Measurements from ENCODE around the gene PDXP. TPM values are rescaled to one million over a fixed set of nuclear protein-coding genes. Genes with fewer than 3 reads are reported as not detected.

Gene PDXP
- total RNA-seq, 1 experiment from 2014 or later, result 17.6 TPM

DNA sequence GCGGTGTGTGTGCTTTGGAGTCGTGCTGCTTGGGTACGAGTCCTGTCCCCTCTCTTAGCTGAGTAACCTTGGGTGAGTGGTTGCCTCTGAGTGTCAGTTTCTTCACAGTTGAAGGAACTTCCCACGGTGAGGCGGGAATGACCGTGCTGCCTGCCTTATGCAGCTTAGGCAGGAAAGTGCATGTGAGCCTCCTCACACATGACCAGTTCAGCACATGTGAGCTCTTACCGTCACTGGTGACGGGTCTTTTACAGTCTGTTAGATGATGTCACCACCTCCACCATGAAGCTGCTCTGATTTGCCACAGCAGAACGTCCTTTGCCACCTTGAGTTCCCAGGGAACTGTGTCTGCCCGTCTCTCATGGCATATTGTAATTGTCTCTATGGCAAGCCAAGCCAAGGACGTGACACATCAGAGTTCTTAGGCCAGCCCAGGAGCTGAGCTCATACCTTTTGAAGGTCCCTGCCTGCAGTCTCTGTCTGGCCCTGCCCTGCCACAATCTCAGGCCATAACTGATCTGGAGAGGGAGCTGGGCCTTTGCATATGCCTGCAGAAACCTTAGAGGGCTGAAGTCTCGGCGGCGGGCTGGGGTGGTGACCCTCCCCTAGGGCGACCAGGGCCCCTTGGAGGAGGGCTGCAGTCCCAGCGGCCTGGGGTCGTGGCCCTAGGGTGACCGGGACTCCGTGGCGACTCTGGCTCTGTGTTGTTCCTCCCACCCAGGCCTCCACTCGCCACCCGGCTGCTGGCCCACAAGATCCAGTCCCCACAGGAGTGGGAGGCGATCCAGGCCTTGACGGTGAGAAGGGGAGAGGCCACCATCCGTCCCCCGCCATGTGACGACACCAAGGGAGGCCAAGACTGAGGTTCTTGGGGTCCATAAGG is 42.1 kb upstream of the PDXP start:
- ChIA-PET POLR2A (no interaction called here), CTCF (interaction anchor here (1.0 kb wide), 1 partner anchor 27 kb away, joined by 3 read pairs; no protein-coding TSS in a partner anchor)
- Histone ChIP-seq H3K27me3 (ENCODE audit: control insufficient read depth, insufficient read depth, low read length) (no peaks in the 10 kb centered on the region), H3K4me3 (ENCODE audit: low read depth in 2 of 2, low read length in 2 of 2) (no peak overlapping the region), H3K9me3 (ENCODE audit: control insufficient read depth, insufficient read depth, low read depth, low read length) (no peaks in the 10 kb centered on the region), H3K27ac (ENCODE audit: low read length) (no peak overlapping the region), H3K4me1 (ENCODE audit: control insufficient read depth, insufficient read depth, low read length) (no peaks in the 10 kb centered on the region), H3K36me3 (ENCODE audit: control insufficient read depth, insufficient read depth, low read length) (no peaks in the 10 kb centered on the region)
- in situ Hi-C loops (cut with HindIII; ENCODE audit: low pct_unique_long_range_greater_than_20kb, low sequenced_read_pairs), result no loop called here
- intact Hi-C loops (cut with micrococcal nuclease; ENCODE audit: unreplicated experiment), result no loop called here
- TF ChIP-seq POLR2AphosphoS5 (IDR thresholded peaks at IDR 0.05; ENCODE audit: low read depth, low read length) (no peak), TCF7L2 (IDR thresholded peaks at IDR 0.05; ENCODE audit: low read depth, low read length) (no peak), SIN3A (IDR thresholded peaks at IDR 0.05; ENCODE audit: borderline replicate concordance, insufficient read depth, low read depth, low read length) (no peak)
- TF ChIP-seq, protein P1, sequence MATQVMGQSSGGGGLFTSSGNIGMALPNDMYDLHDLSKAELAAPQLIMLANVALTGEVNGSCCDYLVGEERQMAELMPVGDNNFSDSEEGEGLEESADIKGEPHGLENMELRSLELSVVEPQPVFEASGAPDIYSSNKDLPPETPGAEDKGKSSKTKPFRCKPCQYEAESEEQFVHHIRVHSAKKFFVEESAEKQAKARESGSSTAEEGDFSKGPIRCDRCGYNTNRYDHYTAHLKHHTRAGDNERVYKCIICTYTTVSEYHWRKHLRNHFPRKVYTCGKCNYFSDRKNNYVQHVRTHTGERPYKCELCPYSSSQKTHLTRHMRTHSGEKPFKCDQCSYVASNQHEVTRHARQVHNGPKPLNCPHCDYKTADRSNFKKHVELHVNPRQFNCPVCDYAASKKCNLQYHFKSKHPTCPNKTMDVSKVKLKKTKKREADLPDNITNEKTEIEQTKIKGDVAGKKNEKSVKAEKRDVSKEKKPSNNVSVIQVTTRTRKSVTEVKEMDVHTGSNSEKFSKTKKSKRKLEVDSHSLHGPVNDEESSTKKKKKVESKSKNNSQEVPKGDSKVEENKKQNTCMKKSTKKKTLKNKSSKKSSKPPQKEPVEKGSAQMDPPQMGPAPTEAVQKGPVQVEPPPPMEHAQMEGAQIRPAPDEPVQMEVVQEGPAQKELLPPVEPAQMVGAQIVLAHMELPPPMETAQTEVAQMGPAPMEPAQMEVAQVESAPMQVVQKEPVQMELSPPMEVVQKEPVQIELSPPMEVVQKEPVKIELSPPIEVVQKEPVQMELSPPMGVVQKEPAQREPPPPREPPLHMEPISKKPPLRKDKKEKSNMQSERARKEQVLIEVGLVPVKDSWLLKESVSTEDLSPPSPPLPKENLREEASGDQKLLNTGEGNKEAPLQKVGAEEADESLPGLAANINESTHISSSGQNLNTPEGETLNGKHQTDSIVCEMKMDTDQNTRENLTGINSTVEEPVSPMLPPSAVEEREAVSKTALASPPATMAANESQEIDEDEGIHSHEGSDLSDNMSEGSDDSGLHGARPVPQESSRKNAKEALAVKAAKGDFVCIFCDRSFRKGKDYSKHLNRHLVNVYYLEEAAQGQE (IDR thresholded peaks at IDR 0.05; ENCODE audit: insufficient read depth in 1 of 2, low read depth in 2 of 2, low read length in 1 of 2), result no peak
- TF ChIP-seq, protein P2, sequence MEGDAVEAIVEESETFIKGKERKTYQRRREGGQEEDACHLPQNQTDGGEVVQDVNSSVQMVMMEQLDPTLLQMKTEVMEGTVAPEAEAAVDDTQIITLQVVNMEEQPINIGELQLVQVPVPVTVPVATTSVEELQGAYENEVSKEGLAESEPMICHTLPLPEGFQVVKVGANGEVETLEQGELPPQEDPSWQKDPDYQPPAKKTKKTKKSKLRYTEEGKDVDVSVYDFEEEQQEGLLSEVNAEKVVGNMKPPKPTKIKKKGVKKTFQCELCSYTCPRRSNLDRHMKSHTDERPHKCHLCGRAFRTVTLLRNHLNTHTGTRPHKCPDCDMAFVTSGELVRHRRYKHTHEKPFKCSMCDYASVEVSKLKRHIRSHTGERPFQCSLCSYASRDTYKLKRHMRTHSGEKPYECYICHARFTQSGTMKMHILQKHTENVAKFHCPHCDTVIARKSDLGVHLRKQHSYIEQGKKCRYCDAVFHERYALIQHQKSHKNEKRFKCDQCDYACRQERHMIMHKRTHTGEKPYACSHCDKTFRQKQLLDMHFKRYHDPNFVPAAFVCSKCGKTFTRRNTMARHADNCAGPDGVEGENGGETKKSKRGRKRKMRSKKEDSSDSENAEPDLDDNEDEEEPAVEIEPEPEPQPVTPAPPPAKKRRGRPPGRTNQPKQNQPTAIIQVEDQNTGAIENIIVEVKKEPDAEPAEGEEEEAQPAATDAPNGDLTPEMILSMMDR (IDR thresholded peaks at IDR 0.05), result no peak
- BruUV-seq (replicated peaks), result no TSS peak
- ATAC-seq (0 out of 2 replicates have a peak, but pooled peaks have one; percentile 32), DNase-seq (ENCODE audit: low read depth, low spot score) (no peak)

DNA sequence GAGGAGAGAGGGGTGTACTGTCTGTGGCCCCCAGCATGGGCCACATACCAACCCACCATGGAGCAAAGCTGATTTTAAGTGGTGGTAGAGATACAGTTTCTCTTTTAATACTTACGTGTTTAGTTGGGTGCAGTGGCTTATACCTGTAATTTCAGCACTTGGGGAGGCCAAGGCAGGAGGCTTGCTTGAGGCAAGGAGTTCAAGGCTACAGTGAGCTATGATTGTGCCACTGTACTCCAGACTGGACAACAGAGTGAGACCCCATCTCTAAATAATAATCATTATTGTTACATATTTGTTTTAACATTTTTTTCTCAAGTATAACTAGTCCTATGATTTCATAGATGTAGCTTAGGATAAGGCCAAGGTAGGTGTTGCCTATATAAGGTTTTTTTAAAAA is 41.1 kb upstream of the PDXP start:
- Histone ChIP-seq H3K4me1 (ENCODE audit: control insufficient read depth, insufficient read depth, low read length) (no peaks in the 10 kb centered on the region), H3K27me3 (ENCODE audit: control insufficient read depth, insufficient read depth, low read length) (no peaks in the 10 kb centered on the region), H3K9me3 (ENCODE audit: control insufficient read depth, insufficient read depth, low read depth, low read length) (no peaks in the 10 kb centered on the region), H3K36me3 (ENCODE audit: control insufficient read depth, insufficient read depth, low read length) (no peaks in the 10 kb centered on the region), H3K27ac (ENCODE audit: low read length) (no peak overlapping the region), H3K4me3 (ENCODE audit: low read depth in 2 of 2, low read length in 2 of 2) (no peak overlapping the region)
- in situ Hi-C loops (cut with HindIII; ENCODE audit: low pct_unique_long_range_greater_than_20kb, low sequenced_read_pairs) (no loop called here), intact Hi-C loops (cut with micrococcal nuclease; ENCODE audit: unreplicated experiment) (no loop called here)
- ChIA-PET POLR2A (interaction anchor here (0.7 kb wide), 1 partner anchor 128 kb away, joined by 9 read pairs; no protein-coding TSS in a partner anchor), CTCF (interaction anchor here (0.5 kb wide), 1 partner anchor 113 kb away, joined by 3 read pairs; no protein-coding TSS in a partner anchor)
- TF ChIP-seq SIN3A (IDR thresholded peaks at IDR 0.05; ENCODE audit: borderline replicate concordance, insufficient read depth, low read depth, low read length), result no peak
- TF ChIP-seq, protein P2 (IDR thresholded peaks at IDR 0.05), result no peak
- no peak for TF ChIP-seq TCF7L2 (IDR thresholded peaks at IDR 0.05; ENCODE audit: low read depth, low read length)
- TF ChIP-seq, protein P1 (IDR thresholded peaks at IDR 0.05; ENCODE audit: insufficient read depth in 1 of 2, low read depth in 2 of 2, low read length in 1 of 2), result no peak
- TF ChIP-seq POLR2AphosphoS5 (IDR thresholded peaks at IDR 0.05; ENCODE audit: low read depth, low read length), result no peak
- no peak for DNase-seq (ENCODE audit: low read depth, low spot score)
- ATAC-seq, result no peak
- no TSS peak for BruUV-seq (replicated peaks)

All from Panc1 (cell line).